T-helper 1 cell treated with Interleukin-12 subunit alpha and Interleukin-12 subunit beta and Interleukin-4 antibody, amounts not matched to agents 30 μg/mL and 1 μg/mL, for 36 hours (primary cell): ENCODE data around the gene IQCE.

Experiments used
- H3K27ac Mint-ChIP-seq: one replicate; pipeline ENCODE4 v1.8.0; 2021; ENCODE audit warnings: mild to moderate bottlenecking, mixed read lengths
- H3K27me3 Mint-ChIP-seq: one replicate; pipeline ENCODE4 v1.8.0; 2021; ENCODE audit warnings: low read depth, mixed read lengths
- H3K36me3 Mint-ChIP-seq: one replicate; pipeline ENCODE4 v1.8.0; 2021; ENCODE audit warnings: low read depth, mixed read lengths
- H3K4me1 Mint-ChIP-seq: one replicate; pipeline ENCODE4 v1.8.0; 2021; ENCODE audit warnings: low read depth, mixed read lengths
- H3K4me3 Mint-ChIP-seq: one replicate; pipeline ENCODE4 v1.8.0; 2021; ENCODE audit warnings: mild to moderate bottlenecking, moderate library complexity, mixed read lengths
- H3K9me3 Mint-ChIP-seq: one replicate; pipeline ENCODE4 v1.8.0; 2021; ENCODE audit warnings: mixed read lengths

Gene IQCE

DNA sequence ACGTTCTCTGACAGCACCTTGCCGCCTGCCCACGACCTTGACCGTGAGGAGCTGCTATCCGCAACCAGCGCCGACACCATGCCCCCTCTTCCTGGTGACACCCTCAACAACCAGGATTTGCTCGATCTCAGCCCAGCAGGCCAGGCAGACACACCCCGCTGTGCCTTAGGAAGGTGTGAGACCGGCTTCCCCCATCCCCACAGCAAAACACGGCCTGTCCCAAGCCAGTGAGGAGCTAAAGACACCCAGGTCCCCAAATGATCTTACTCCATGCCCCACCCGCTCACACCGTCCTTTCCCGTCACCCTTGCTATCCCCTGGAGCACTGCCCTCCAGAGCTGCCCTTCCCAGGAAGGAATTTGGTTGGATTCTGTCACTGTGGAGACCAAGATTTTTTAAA is 51.7 kb downstream of the IQCE start:
- H3K4me3 Mint-ChIP-seq = no peak overlapping the region
- H3K9me3 Mint-ChIP-seq = no peaks in the 10 kb centered on the region
- H3K27me3 Mint-ChIP-seq = no peaks in the 10 kb centered on the region
- no peak overlapping the region for H3K27ac Mint-ChIP-seq
- H3K4me1 Mint-ChIP-seq = no peaks in the 10 kb centered on the region
- no peaks in the 10 kb centered on the region for H3K36me3 Mint-ChIP-seq

DNA sequence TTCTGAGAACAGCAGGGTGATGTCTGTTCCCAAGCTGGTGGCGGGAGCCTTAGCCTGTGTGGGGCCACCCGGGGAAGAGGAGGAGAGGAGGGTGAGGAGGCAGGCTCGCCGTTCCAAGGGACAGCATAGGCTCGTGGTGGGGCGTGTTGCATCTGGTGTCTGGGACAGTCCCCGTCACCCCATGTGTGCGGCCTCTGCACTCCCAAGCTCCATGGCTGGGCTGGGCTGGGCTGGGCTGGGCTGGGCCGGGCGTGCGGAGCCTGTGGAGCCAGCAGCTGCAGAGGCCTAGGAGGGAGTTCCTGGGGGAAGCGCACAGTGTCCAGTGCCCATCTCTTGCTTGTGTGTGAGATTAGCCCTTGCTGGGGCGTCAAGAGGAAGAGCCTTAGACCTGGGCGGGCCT is 52.1 kb downstream of the IQCE start:
- no peak overlapping the region for H3K4me3 Mint-ChIP-seq
- no peaks in the 10 kb centered on the region for H3K27me3 Mint-ChIP-seq

DNA sequence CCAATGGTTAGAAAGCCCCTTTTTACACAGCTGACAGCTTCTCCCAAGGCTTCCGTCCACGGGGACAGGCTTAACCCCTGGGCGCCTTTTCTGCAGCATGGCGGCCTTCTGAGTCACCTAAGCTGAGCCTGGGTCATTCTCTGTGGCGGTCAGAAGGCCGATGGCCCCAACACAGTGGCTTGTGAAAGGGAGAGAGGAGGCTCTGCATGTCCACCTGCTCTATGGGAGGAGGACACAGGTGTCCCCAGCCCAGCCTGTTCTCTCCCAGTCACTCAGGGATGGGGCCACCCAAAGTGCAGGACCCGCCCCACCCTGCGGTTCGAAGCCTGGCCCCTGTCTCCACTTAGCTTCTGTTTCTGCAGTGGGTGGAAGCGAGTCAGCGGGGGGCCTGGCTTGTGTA is 52.6 kb downstream of the IQCE start:
- H3K27me3 Mint-ChIP-seq = no peaks in the 10 kb centered on the region
- H3K36me3 Mint-ChIP-seq = no peaks in the 10 kb centered on the region
- H3K4me1 Mint-ChIP-seq = no peaks in the 10 kb centered on the region
- H3K27ac Mint-ChIP-seq = no peak overlapping the region
- H3K4me3 Mint-ChIP-seq = no peak overlapping the region
- H3K9me3 Mint-ChIP-seq = no peaks in the 10 kb centered on the region

More for the DNA sequence above, 52.1 kb downstream of the IQCE start:
- Mint-ChIP-seq H3K4me1 (no peaks in the 10 kb centered on the region), H3K9me3 (no peaks in the 10 kb centered on the region), H3K27ac (no peak overlapping the region), H3K36me3 (no peaks in the 10 kb centered on the region)

DNA sequence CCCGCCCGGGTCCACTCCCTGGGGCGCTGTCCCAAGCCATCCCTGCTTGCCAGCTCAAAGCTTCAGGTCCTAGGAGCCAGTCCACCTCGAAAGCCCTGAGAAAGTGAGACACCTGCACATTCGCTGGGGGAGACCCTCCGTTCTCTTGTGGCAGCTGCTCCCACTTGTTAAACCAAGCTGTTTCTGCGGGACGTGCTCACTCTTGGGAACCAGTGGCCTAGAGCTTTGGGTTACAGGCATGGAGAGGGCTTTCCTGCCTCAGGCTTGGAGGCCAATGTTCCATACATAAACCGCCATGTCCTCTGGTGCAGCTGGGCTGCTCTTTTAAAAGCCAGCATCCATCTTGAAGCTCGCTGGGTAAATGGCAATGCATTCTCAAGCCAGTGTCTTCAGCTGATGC is 53.1 kb downstream of the IQCE start:
- Mint-ChIP-seq H3K27me3 (no peaks in the 10 kb centered on the region), H3K9me3 (no peaks in the 10 kb centered on the region), H3K36me3 (no peaks in the 10 kb centered on the region), H3K4me3 (no peak overlapping the region), H3K4me1 (no peaks in the 10 kb centered on the region), H3K27ac (no peak overlapping the region)

GRCh38 chr7:2612445-2613097 is 53.8 kb downstream of the IQCE start:
- H3K4me1 Mint-ChIP-seq = no peaks in the 10 kb centered on the region
- H3K27me3 Mint-ChIP-seq = no peaks in the 10 kb centered on the region
- H3K36me3 Mint-ChIP-seq = no peaks in the 10 kb centered on the region
- H3K27ac Mint-ChIP-seq = no peak overlapping the region
- no peak overlapping the region for H3K4me3 Mint-ChIP-seq
- no peaks in the 10 kb centered on the region for H3K9me3 Mint-ChIP-seq

DNA sequence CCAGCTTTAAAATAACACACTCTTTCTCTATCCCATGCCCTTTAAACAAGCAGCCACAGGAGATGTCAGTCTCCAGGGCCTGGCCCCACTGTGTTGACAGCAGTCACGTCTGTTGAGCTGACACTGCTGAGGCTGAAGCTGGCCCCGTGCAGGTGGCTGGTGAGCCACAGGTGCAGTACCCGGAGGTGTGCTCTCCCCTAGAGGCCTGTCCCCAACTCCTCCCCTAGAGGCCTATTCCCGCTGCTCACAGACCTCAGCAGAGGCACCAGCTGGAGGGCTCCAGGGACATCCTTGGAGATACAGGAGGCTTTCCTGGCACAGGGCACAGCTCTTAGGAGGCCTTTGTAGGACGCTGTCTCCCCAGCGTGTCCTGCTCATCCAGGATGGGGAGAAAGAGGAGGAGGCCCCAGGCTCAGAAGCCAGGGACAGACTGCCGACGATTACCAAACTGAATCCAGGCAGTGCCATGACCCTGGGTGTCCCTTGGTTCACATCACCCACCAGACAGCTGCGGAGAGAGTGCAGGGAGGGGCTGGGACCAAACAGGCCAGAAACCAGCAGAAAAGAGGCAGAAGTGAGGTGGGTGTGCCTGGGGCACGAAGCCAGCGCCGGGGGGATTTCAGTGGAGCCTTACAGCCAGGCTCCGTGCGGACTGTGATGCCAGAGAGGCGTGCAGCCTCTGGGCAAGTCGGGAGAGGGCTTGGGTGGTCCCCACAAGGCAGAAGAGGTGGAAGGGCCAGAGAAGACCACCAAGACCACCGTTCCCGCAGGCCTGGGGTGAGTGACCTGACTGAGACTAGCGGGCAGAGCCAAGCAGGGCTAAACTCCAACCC is 54.5 kb downstream of the IQCE start:
- H3K4me3 Mint-ChIP-seq = no peak overlapping the region
- H3K36me3 Mint-ChIP-seq = no peaks in the 10 kb centered on the region
- H3K27me3 Mint-ChIP-seq = no peaks in the 10 kb centered on the region
- no peaks in the 10 kb centered on the region for H3K4me1 Mint-ChIP-seq
- no peaks in the 10 kb centered on the region for H3K9me3 Mint-ChIP-seq
- H3K27ac Mint-ChIP-seq = no peak overlapping the region

GRCh38 chr7:2613931-2614600 is 55.3 kb downstream of the IQCE start:
- Mint-ChIP-seq H3K9me3 (no peaks in the 10 kb centered on the region), H3K4me1 (no peaks in the 10 kb centered on the region), H3K27me3 (no peaks in the 10 kb centered on the region), H3K36me3 (no peaks in the 10 kb centered on the region), H3K4me3 (no peak overlapping the region), H3K27ac (no peak overlapping the region)

GRCh38 chr7:2614631-2615330 is 56.0 kb downstream of the IQCE start:
- Mint-ChIP-seq H3K27ac (no peak overlapping the region), H3K36me3 (no peaks in the 10 kb centered on the region), H3K9me3 (no peaks in the 10 kb centered on the region), H3K4me1 (no peaks in the 10 kb centered on the region), H3K27me3 (no peaks in the 10 kb centered on the region), H3K4me3 (no peak overlapping the region)

- Mint-ChIP-seq H3K36me3 (no peaks in the 10 kb centered on the region), H3K4me1 (no peaks in the 10 kb centered on the region), H3K27me3 (no peaks in the 10 kb centered on the region), H3K4me3 (no peak overlapping the region), H3K27ac (no peak overlapping the region), H3K9me3 (no peaks in the 10 kb centered on the region)
These were observed 57.9 kb downstream of the IQCE start for GRCh38 chr7:2616387-2617324.

DNA sequence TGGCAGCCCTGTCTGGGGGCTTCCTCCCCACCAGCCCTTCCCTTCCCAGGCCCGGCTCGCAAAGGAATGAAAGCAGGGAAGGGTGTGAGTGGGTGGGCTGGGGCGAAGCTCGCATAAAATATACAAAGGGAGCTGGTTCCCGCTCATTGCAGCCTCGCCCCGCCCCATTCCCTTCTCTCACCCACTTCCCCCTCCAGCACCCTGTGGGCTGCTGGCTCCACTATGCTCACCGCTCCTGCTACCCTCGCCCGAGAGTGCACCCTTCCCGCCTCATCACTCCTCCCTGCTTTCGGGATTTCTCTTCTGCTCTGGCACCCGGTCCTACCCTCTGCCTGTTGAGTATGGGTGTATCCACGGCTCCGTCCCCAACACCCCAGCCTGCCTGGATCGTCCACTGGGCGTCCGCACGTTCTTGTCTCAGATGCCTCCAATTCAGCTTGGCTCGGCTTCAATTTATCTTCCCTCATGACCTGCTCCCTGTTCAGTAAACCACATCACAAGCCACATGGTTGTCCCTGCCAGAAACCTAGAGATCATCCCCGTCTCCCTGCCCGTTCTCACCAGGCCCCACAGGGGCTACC is 58.6 kb downstream of the IQCE start:
- Mint-ChIP-seq H3K4me1 (no peaks in the 10 kb centered on the region), H3K36me3 (no peaks in the 10 kb centered on the region), H3K27ac (no peak overlapping the region), H3K27me3 (no peaks in the 10 kb centered on the region), H3K4me3 (no peak overlapping the region), H3K9me3 (no peaks in the 10 kb centered on the region)

DNA sequence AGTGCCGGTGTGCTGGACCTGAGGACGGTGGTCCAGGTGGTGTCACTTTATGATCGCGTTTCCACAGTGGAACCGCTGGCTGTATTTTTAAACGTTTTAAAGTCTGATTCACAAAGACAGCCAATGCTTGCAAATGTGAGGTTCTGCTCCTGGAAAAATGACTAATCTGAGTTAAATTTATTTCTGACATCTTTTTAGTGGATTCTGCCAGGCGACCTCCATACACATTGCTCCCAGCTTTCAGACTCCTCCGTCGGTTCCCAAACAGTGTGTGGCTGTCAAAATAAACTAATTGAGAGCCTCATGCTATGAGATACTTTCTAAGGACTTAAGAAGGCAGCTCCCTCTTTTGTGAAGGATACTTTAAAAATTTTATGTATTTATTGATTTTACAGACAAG is 60.3 kb downstream of the IQCE start:
- H3K36me3 Mint-ChIP-seq = no peaks in the 10 kb centered on the region
- H3K9me3 Mint-ChIP-seq = no peaks in the 10 kb centered on the region
- H3K4me1 Mint-ChIP-seq = no peaks in the 10 kb centered on the region
- no peak overlapping the region for H3K27ac Mint-ChIP-seq
- H3K4me3 Mint-ChIP-seq = no peak overlapping the region
- no peaks in the 10 kb centered on the region for H3K27me3 Mint-ChIP-seq

- H3K4me1 Mint-ChIP-seq = no peaks in the 10 kb centered on the region
- H3K9me3 Mint-ChIP-seq = no peaks in the 10 kb centered on the region
- H3K27ac Mint-ChIP-seq = no peak overlapping the region
- H3K4me3 Mint-ChIP-seq = no peak overlapping the region
- H3K27me3 Mint-ChIP-seq = no peaks in the 10 kb centered on the region
- no peaks in the 10 kb centered on the region for H3K36me3 Mint-ChIP-seq
These were observed 62.5 kb downstream of the IQCE start for GRCh38 chr7:2621061-2621828.
